ENCODE data around the gene KIF26A. TPM values are rescaled to one million over a fixed set of nuclear protein-coding genes. Genes with fewer than 3 reads are reported as not detected.

The KIF26A gene
- total and polyA plus RNA-seq, 2 donors (not counting 1 experiment from before 2014, with no cell fraction given): 0.15 TPM; not detected in 1

DNA sequence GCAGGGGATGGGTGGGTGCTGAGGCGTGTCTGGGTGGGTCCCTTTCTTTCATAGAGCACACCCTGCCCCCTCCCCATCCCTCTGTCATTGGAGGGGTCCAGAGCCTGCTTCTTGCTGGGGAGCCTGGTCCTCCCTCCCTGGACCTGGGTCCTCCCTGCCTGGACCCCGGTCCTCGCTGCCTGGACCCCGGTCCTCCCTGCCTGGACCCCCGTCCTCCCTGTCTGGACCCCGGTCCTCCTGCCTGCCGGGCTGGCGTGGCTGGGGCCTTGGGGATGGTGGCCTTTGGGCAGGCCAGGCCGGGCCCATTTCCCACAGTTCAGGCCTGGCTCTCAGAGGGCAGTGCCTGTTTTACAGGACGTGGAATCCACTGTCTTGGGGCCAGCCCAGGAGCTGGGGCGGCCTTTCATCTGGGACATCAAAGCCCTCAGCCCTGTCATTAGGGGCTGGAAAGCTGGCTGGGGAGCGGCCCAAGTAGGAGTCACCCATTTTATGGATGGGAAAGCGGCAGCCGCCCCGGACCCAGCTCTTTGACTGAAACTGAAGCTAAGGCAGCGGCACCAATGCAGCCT lies 44.6 kb downstream of the KIF26A start:
- Mint-ChIP-seq H3K27ac (no peak overlapping the region), H3K27me3 (no peaks in the 10 kb centered on the region), H3K4me3 (no peak overlapping the region), H3K4me1 (no peaks in the 10 kb centered on the region), H3K9me3 (ENCODE audit: insufficient read depth) (no peaks in the 10 kb centered on the region)
- 85% methylated on average over 15 of the region's 16 CpGs for WGBS (ENCODE audit: insufficient coverage)
- Histone ChIP-seq H3K4me3 (ENCODE audit: control extremely low read depth in 1 of 5, extremely low read depth in 1 of 5, insufficient read depth in 1 of 5, low read depth in 2 of 5, low read length in 4 of 5) (no peak overlapping the region), H2AFZ (ENCODE audit: insufficient read depth, low read depth, low read length, poor library complexity, severe bottlenecking) (no peak overlapping the region), H3K9ac (ENCODE audit: low read length) (no peak overlapping the region), H3K9me3 (ENCODE audit: control extremely low read depth in 1 of 3, control insufficient read depth in 2 of 3, insufficient read depth in 1 of 3, low read length in 2 of 3) (no peaks in the 10 kb centered on the region), H3K27ac (ENCODE audit: low read length in 2 of 2) (no peak overlapping the region), H3K4me2 (replicated peaks; ENCODE audit: low read depth, low read length, poor library complexity, severe bottlenecking) (no peak overlapping the region), H3K79me2 (ENCODE audit: control insufficient read depth, insufficient read depth, low read length) (no peaks in the 10 kb centered on the region), H3K27me3 (replicated peaks in 1 of 4; ENCODE audit: control extremely low read depth in 1 of 4, control insufficient read depth in 3 of 4, insufficient read depth in 4 of 4, low read length in 3 of 4) (no peaks in the 10 kb centered on the region), H4K20me1 (ENCODE audit: control insufficient read depth, insufficient read depth, low read length, poor library complexity, severe bottlenecking) (no peaks in the 10 kb centered on the region), H3K36me3 (replicated peaks in 1 of 2; ENCODE audit: control extremely low read depth in 1 of 2, control insufficient read depth in 1 of 2, extremely low read depth in 1 of 2, insufficient read depth in 2 of 2, low read length in 1 of 2) (no peaks in the 10 kb centered on the region), H3K4me1 (ENCODE audit: control insufficient read depth in 2 of 2, insufficient read depth in 2 of 2, low read length in 2 of 2) (no peaks in the 10 kb centered on the region)
- TF ChIP-seq, protein P1, sequence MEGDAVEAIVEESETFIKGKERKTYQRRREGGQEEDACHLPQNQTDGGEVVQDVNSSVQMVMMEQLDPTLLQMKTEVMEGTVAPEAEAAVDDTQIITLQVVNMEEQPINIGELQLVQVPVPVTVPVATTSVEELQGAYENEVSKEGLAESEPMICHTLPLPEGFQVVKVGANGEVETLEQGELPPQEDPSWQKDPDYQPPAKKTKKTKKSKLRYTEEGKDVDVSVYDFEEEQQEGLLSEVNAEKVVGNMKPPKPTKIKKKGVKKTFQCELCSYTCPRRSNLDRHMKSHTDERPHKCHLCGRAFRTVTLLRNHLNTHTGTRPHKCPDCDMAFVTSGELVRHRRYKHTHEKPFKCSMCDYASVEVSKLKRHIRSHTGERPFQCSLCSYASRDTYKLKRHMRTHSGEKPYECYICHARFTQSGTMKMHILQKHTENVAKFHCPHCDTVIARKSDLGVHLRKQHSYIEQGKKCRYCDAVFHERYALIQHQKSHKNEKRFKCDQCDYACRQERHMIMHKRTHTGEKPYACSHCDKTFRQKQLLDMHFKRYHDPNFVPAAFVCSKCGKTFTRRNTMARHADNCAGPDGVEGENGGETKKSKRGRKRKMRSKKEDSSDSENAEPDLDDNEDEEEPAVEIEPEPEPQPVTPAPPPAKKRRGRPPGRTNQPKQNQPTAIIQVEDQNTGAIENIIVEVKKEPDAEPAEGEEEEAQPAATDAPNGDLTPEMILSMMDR (IDR thresholded peaks at IDR 0.05): no peak
- no peak for TF ChIP-seq EZH2 (IDR thresholded peaks at IDR 0.05; ENCODE audit: borderline replicate concordance, insufficient read depth, low read depth, low read length, poor library complexity, severe bottlenecking)
- CTCF ChIA-PET: no interaction called here
- POLR2A ChIA-PET: no interaction called here
- DNase-seq: no peak
- intact Hi-C loops (cut with micrococcal nuclease): no loop called here
- no peak for ATAC-seq (ENCODE audit: low read depth)

DNA sequence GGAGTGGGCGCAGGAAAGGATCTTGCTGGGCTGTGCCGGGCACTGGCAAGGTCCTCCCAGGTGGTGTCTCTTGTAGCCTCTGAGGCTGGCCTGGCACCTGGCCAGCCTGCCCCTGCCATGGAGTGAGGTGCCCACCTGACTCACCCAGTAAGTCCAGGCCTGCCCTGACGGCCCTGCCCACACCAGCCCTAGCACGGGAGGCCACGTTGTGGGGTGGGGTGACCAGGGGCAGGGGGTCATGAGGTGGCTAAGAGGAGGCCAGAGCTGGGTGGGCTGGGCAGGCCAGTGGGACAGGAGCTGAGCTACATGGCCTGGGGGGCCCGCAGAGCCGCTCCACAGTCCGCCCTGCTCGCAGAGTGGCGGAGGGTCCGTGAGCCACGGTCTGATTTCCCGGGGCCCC lies 45.4 kb downstream of the KIF26A start:
- no peak overlapping the region for H3K4me2 ChIP-seq (replicated peaks; ENCODE audit: low read depth, low read length, poor library complexity, severe bottlenecking)
- H3K27ac Mint-ChIP-seq: no peak overlapping the region
- WGBS (ENCODE audit: insufficient coverage): 95% methylated on average over 13 of the region's 13 CpGs
- H3K4me3 ChIP-seq (ENCODE audit: control extremely low read depth in 1 of 5, extremely low read depth in 1 of 5, insufficient read depth in 1 of 5, low read depth in 2 of 5, low read length in 4 of 5): no peak overlapping the region
- no peaks in the 10 kb centered on the region for H4K20me1 ChIP-seq (ENCODE audit: control insufficient read depth, insufficient read depth, low read length, poor library complexity, severe bottlenecking)
- DNase-seq (no peak), ATAC-seq (ENCODE audit: low read depth) (no peak)
- H2AFZ ChIP-seq (ENCODE audit: insufficient read depth, low read depth, low read length, poor library complexity, severe bottlenecking): no peak overlapping the region
- no peaks in the 10 kb centered on the region for H3K36me3 ChIP-seq (replicated peaks in 1 of 2; ENCODE audit: control extremely low read depth in 1 of 2, control insufficient read depth in 1 of 2, extremely low read depth in 1 of 2, insufficient read depth in 2 of 2, low read length in 1 of 2)
- no peaks in the 10 kb centered on the region for H3K4me1 Mint-ChIP-seq
- H3K4me1 ChIP-seq (ENCODE audit: control insufficient read depth in 2 of 2, insufficient read depth in 2 of 2, low read length in 2 of 2): no peaks in the 10 kb centered on the region
- intact Hi-C loops (cut with micrococcal nuclease): no loop called here
- H3K9ac ChIP-seq (ENCODE audit: low read length): no peak overlapping the region
- ChIA-PET CTCF (no interaction called here), POLR2A (no interaction called here)
- H3K9me3 Mint-ChIP-seq (ENCODE audit: insufficient read depth): no peaks in the 10 kb centered on the region
- no peaks in the 10 kb centered on the region for H3K27me3 ChIP-seq (replicated peaks in 1 of 4; ENCODE audit: control extremely low read depth in 1 of 4, control insufficient read depth in 3 of 4, insufficient read depth in 4 of 4, low read length in 3 of 4)
- no peaks in the 10 kb centered on the region for H3K27me3 Mint-ChIP-seq
- no peak for TF ChIP-seq EZH2 (IDR thresholded peaks at IDR 0.05; ENCODE audit: borderline replicate concordance, insufficient read depth, low read depth, low read length, poor library complexity, severe bottlenecking)
- TF ChIP-seq, protein P1 (IDR thresholded peaks at IDR 0.05): no peak
- H3K9me3 ChIP-seq (ENCODE audit: control extremely low read depth in 1 of 3, control insufficient read depth in 2 of 3, insufficient read depth in 1 of 3, low read length in 2 of 3): no peaks in the 10 kb centered on the region
- H3K79me2 ChIP-seq (ENCODE audit: control insufficient read depth, insufficient read depth, low read length): no peaks in the 10 kb centered on the region
- H3K27ac ChIP-seq (ENCODE audit: low read length in 2 of 2): no peak overlapping the region
- H3K4me3 Mint-ChIP-seq: no peak overlapping the region
